K562 (cell line): ENCODE measurements around the gene GBP6. TPM values are rescaled to one million over a fixed set of nuclear protein-coding genes. Genes with fewer than 3 reads are reported as not detected.
"Not testable (repeated sequence)": the region's sequence is repeated elsewhere in the genome, so short reads cannot be mapped to it uniquely, and the experiment has no call there.

Experiments
- ATAC-seq: fragments of 200-7000 bp; cut with Tn5 transposase; 3 replicates; pipeline ENCODE4 v1.9.1; 2020; ENCODE audit warnings: moderate library complexity
- BruUV-seq: library from RNA; stranded (reverse); fragments of 400-500 nt; replicated peaks from 2 replicates; lab custom pipeline; 2021; lab: Mats Ljungman, UMichigan
- CTCF ChIA-PET: fragments of 300-600 bp; formaldehyde crosslinking; extraction: SDS; loops from one replicate; lab custom pipeline; 2021; ENCODE audit warnings: low intra/inter-chr PET ratio; lab: Yijun Ruan, JAX
- POLR2A ChIA-PET: fragments of 300-600, 350-650 bp; sonication (Branson Sonifier 250); formaldehyde crosslinking; extraction: SDS; loops from one replicate; lab custom pipeline; 2021; ENCODE audit warnings: antibody characterized with exemption, inconsistent platforms; lab: Yijun Ruan, JAX
- DNase-seq, 4 experiments: peaks; one replicate each; pipeline versions ENCODE4 v3.0.0 to v3.0.0-alpha.2; 2011 to 2018; ENCODE audit warnings: low spot score in 3 of 4, mixed read lengths in 3 of 4; ENCODE audit errors: extremely low read depth in 1 of 4
- FAIRE-seq: peaks from 2 replicates; lab custom pipeline; 2011; peaks lifted over from hg19 to GRCh38; lab: Jason Lieb, UNC
- H2AFZ ChIP-seq: 2 replicates; pipeline ENCODE4 v1.6.0; 2011; ENCODE audit warnings: low read depth, low read length, control low read depth, inconsistent platforms
- H3K27ac ChIP-seq: fragments of 200-600 bp; 3 replicates; pipeline ENCODE4 v1.8.0; 2011; ENCODE audit warnings: low read depth, mild to moderate bottlenecking, control low read depth, inconsistent platforms, low read length, moderate library complexity, mixed read lengths; ENCODE audit errors: extremely low read depth
- H3K27me3 ChIP-seq, 2 experiments: fragments of 300-600 bp in 1 of 2; 2 replicates in 1 of 2; 3 replicates in 1 of 2; pipeline versions ENCODE4 v1.6.0 to v1.8.0; 2011; ENCODE audit warnings: inconsistent platforms in 2 of 2, low read length in 2 of 2, mild to moderate bottlenecking in 1 of 2, mixed read lengths in 1 of 2, moderate library complexity in 1 of 2; ENCODE audit not compliant: control insufficient read depth in 2 of 2, insufficient read depth in 2 of 2
- H3K36me3 ChIP-seq: fragments of 300-600 bp; 3 replicates; pipeline ENCODE4 v1.8.0; 2011; ENCODE audit warnings: mild to moderate bottlenecking, low read length, inconsistent platforms; ENCODE audit not compliant: control insufficient read depth, insufficient read depth
- H3K4me1 ChIP-seq, 2 experiments: fragments of 200-600 bp in 1 of 2; replicated peaks in 1 of 2; 2 replicates in 1 of 2; 3 replicates in 1 of 2; pipeline versions ENCODE4 v1.5.1 to v1.8.0; 2011; ENCODE audit warnings: inconsistent platforms in 2 of 2, low read length in 2 of 2, mild to moderate bottlenecking in 1 of 2, mixed read lengths in 1 of 2, moderate library complexity in 1 of 2; ENCODE audit not compliant: control insufficient read depth in 2 of 2, insufficient read depth in 2 of 2
- H3K4me2 ChIP-seq: 2 replicates; pipeline ENCODE4 v1.6.1; 2011; ENCODE audit warnings: low read length, control low read depth, inconsistent platforms, mixed read lengths; ENCODE audit not compliant: insufficient read depth
- H3K4me3 ChIP-seq: fragments of 200-600 bp; sonication (generic), shearing (Covaris generic); 2 replicates; pipeline ENCODE4 v1.5.1; 2016; ENCODE audit warnings: control low read depth, inconsistent platforms
- H3K79me2 ChIP-seq: fragments of 200-600 bp; 3 replicates; pipeline ENCODE4 v1.8.0; 2011; ENCODE audit warnings: low read length, inconsistent platforms; ENCODE audit not compliant: control insufficient read depth, insufficient read depth
- H3K9ac ChIP-seq, 2 experiments: 2 replicates each; pipeline versions ENCODE4 v1.6.0 to v1.6.1; 2011; ENCODE audit warnings: low read depth in 2 of 2, low read length in 2 of 2, control low read depth in 1 of 2, inconsistent platforms in 1 of 2, mild to moderate bottlenecking in 1 of 2, mixed read lengths in 1 of 2; ENCODE audit not compliant: insufficient read depth in 1 of 2
- H3K9me1 ChIP-seq: one replicate; pipeline ENCODE4 v1.6.0; 2011; ENCODE audit warnings: inconsistent platforms, mild to moderate bottlenecking, low read length, moderate library complexity; ENCODE audit not compliant: control insufficient read depth, insufficient read depth
- H3K9me3 ChIP-seq: replicated peaks from 2 replicates; pipeline ENCODE4 v1.5.1; 2011; ENCODE audit warnings: low read depth, low read length, inconsistent platforms; ENCODE audit not compliant: control insufficient read depth, insufficient read depth
- H4K20me1 ChIP-seq: replicated peaks from 2 replicates; pipeline ENCODE4 v1.6.1; 2011; ENCODE audit warnings: low read length, inconsistent platforms, mixed read lengths; ENCODE audit not compliant: control insufficient read depth, insufficient read depth
- CBX8 ChIP-seq: fragments of 200-600 bp; sonication (generic); IDR thresholded peaks from 2 replicates; pipeline ENCODE4 v1.6.1; 2012; ENCODE audit warnings: borderline replicate concordance, mixed run types, low read depth, mild to moderate bottlenecking, moderate library complexity, mixed read lengths, low read length, control low read depth, inconsistent platforms; ENCODE audit not compliant: poor library complexity, severe bottlenecking; ENCODE audit errors: extremely low read depth
- ETV6 ChIP-seq, 3 experiments: fragments of 150-350 bp in 1 of 3; sonication (generic) in 1 of 3; formaldehyde crosslinking in 1 of 3; IDR thresholded peaks; 2 replicates each; pipeline versions ENCODE4 v1.6.1 to v1.8.0; 2014 to 2022; ENCODE audit warnings: borderline replicate concordance in 2 of 3, low read depth in 2 of 3, antibody characterized with exemption in 1 of 3, low read length in 1 of 3, mild to moderate bottlenecking in 1 of 3, missing genetic modification reagents in 1 of 3
- FOXO4 ChIP-seq: fragments of 450-650 bp; formaldehyde crosslinking; IDR thresholded peaks from 2 replicates; pipeline ENCODE4 v1.4.0; 2020; ENCODE audit warnings: mild to moderate bottlenecking, moderate library complexity
- HSF4 ChIP-seq: fragments of 250-450 bp; sonication (Bioruptor Pico); IDR thresholded peaks from 2 replicates; pipeline ENCODE4 v2.1.2; 2022; ENCODE audit warnings: mild to moderate bottlenecking, moderate library complexity, borderline replicate concordance
- PHB2 ChIP-seq: fragments of 450-650 bp; IDR thresholded peaks from 2 replicates; pipeline ENCODE4 v1.6.1; 2017; ENCODE audit warnings: low read depth
- POLR2B ChIP-seq: fragments of 450-650 bp; IDR thresholded peaks from 2 replicates; pipeline ENCODE4 v1.6.1; 2018; ENCODE audit warnings: low read depth; ENCODE audit not compliant: partially characterized antibody
- PYGO2 ChIP-seq: fragments of 450-650 bp; IDR thresholded peaks from 2 replicates; pipeline ENCODE4 v1.6.1; 2016; ENCODE audit warnings: mild to moderate bottlenecking, missing genetic modification characterization, moderate library complexity, missing compliant biosample characterization
- RB1 ChIP-seq: fragments of 450-650 bp; IDR thresholded peaks from 2 replicates; pipeline ENCODE4 v1.6.1; 2017; ENCODE audit warnings: low read depth, mild to moderate bottlenecking
- STAT5A ChIP-seq: IDR thresholded peaks from 2 replicates; pipeline ENCODE4 v1.6.1; 2012; ENCODE audit warnings: low read length, inconsistent platforms, borderline replicate concordance
- TAF15 ChIP-seq: fragments of 200-400 bp; formaldehyde crosslinking; IDR thresholded peaks from 2 replicates; pipeline ENCODE4 v1.6.1; 2017; ENCODE audit warnings: mild to moderate bottlenecking, low read depth, low read length, moderate library complexity
- WGBS: fragments of 100-300 bp; shearing (Covaris generic); methylation state at CpG from one replicate; pipeline ENCODE4 v1.1.6; 2016; ENCODE audit warnings: low coverage, mixed read lengths; ENCODE audit not compliant: insufficient coverage; ENCODE audit errors: missing lambda C conversion rate; 5-methylcytosine and 5-hydroxymethylcytosine counted together
- in situ Hi-C: fragments of 300-500 bp; cut with MboI; formaldehyde crosslinking; loops from 4 replicates; pipeline ENCODE4 v1.15.0; 2018; ENCODE audit warnings: inconsistent platforms, mixed read lengths
- intact Hi-C: fragments of 100-400 bp; cut with micrococcal nuclease; formaldehyde crosslinking; loops from 2 replicates; pipeline ENCODE4 v1.14.2; 2022
- polyA plus RNA-seq, 8 experiments: library from polyadenylated mRNA; depleted of rRNA in 4 of 8; stranded (reverse) in 5 of 8; unstranded in 3 of 8; fragments of >200 nt; fragmentation: Nextera tagmentation in 2 of 8; fragmentation: Illumina TruSeq in 1 of 8; extraction: Ambion mirVana in 2 of 8; extraction: Trizol in 1 of 8; gene quantifications; 2 replicates each; pipeline versions ENCODE4 v1.2.1 to v1.2.3, GENCODE V29; 2011 to 2014; ENCODE audit warnings: inconsistent platforms in 1 of 8, missing spikeins in 1 of 8
- total RNA-seq, 7 experiments: library from RNA; depleted of rRNA in 6 of 7; stranded (reverse); fragments of >200 nt in 6 of 7; fragmentation: Illumina TruSeq in 2 of 7; extraction: Trizol in 2 of 7; gene quantifications; 2 replicates each; pipeline versions ENCODE4 v1.2.1 to v1.2.3, GENCODE V29; 2011 to 2021; ENCODE audit warnings: low replicate concordance in 1 of 7

The GBP6 gene
- total and polyA plus RNA-seq, 9 of the 15 experiments (the other 6 are each of a cell fraction or from before 2014, with no cell fraction given), result not detected

DNA sequence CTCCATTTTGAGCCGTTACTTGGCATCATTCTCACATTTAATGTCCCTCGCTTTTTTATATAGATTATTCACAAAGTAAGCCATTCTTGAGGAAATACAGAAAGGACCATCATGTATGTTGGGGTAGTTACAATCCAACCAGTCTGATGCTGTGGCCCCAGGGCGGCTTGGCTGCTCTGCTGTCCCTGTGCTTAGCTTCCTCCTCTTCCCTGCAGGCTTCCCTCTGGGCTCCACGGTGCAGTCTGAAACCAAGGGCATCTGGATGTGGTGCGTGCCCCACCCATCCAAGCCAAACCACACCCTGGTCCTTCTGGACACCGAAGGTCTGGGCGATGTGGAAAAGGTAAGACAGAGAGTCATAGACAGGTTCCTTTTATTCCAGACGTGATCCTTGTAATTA, 5.5 kb downstream of the GBP6 start (continued):
- TF ChIP-seq ETV6 (IDR thresholded peaks at IDR 0.05; ENCODE audit: borderline replicate concordance in 1 of 2, low read depth in 2 of 2, low read length in 1 of 2) (no peak), ETV6 (CRISPR knock-in tag; IDR thresholded peaks at IDR 0.05; ENCODE audit: borderline replicate concordance) (no peak), PHB2 (no peak)

DNA sequence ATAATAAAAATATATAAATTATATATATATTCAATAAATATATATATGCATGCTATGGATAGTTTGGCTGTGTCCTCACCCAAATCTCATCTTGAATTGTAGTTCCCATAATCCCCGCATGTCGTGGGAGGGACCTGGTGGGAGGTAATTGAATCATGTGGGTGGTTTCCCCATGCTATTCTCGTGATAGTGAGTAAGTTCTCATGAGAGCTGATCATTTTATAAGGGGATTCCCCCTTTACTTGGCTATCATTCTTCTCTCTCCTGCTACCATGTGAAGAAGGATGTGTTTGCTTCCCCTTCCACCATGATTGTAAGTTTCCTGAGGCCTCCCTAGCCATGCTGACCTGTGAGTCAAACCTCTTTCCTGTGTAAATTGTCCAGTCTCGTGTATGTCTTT, 10.0 kb downstream of the GBP6 start:
- H3K79me2 ChIP-seq, H2AFZ ChIP-seq, H4K20me1 ChIP-seq, intact Hi-C loops, in situ Hi-C loops, H3K4me1 ChIP-seq, H3K9me3 ChIP-seq, H3K36me3 ChIP-seq, ATAC-seq, H3K27ac ChIP-seq, H3K4me2 ChIP-seq, DNase-seq, H3K27me3 ChIP-seq, BruUV-seq, H3K9ac ChIP-seq, H3K9me1 ChIP-seq, H3K4me3 ChIP-seq, CTCF ChIA-PET, FAIRE-seq: not testable (repeated sequence)
- POLR2A ChIA-PET, result interaction anchor here (0.6 kb wide), 1 partner anchor 268 kb away, joined by 3 read pairs; no protein-coding TSS in a partner anchor
- WGBS, result 4% methylated on average over 4 of the region's 4 CpGs

GRCh38 chr1:89378001-89378400, 14.1 kb downstream of the GBP6 start:
- H3K27me3 ChIP-seq, result no peaks in the 10 kb centered on the region
- H3K9ac ChIP-seq, result no peak overlapping the region
- no peaks in the 10 kb centered on the region for H3K9me3 ChIP-seq
- ATAC-seq (no peak), FAIRE-seq (no peak), DNase-seq (no peak)
- no peak overlapping the region for H3K4me2 ChIP-seq
- no peak overlapping the region for H2AFZ ChIP-seq
- no TSS peak for BruUV-seq
- H3K36me3 ChIP-seq, result no peaks in the 10 kb centered on the region
- H3K4me3 ChIP-seq, result no peak overlapping the region
- no peaks in the 10 kb centered on the region for H4K20me1 ChIP-seq
- H3K4me1 ChIP-seq, result no peaks in the 10 kb centered on the region
- no peak overlapping the region for H3K27ac ChIP-seq
- ChIA-PET POLR2A (no interaction called here), CTCF (no interaction called here)
- in situ Hi-C loops (no loop called here), intact Hi-C loops (no loop called here)
- H3K9me1 ChIP-seq, result no peaks in the 10 kb centered on the region
- no peaks in the 10 kb centered on the region for H3K79me2 ChIP-seq
- TF ChIP-seq HSF4 (CRISPR knock-in tag) (no peak), POLR2B (no peak), CBX8 (no peak), FOXO4 (CRISPR knock-in tag) (no peak), PYGO2 (tag) (no peak), TAF15 (no peak), RB1 (no peak), STAT5A (no peak)
